K562 (cell line): ENCODE results near the gene BCL10. TPM values are rescaled to one million over a fixed set of nuclear protein-coding genes. Genes with fewer than 3 reads are reported as not detected.
A peak's percentile ranks its signal among the peaks of the same experiment; 100 is the strongest.

ENCODE experiments used
- ATAC-seq: fragments of 200-7000 bp; cut with Tn5 transposase; 3 replicates; pipeline ENCODE4 v1.9.1; 2020; ENCODE audit warnings: moderate library complexity
- BruUV-seq: library from RNA; stranded (reverse); fragments of 400-500 nt; replicated peaks from 2 replicates; lab custom pipeline; 2021; lab: Mats Ljungman, UMichigan
- CTCF ChIA-PET: fragments of 300-600 bp; formaldehyde crosslinking; extraction: SDS; loops from one replicate; lab custom pipeline; 2021; ENCODE audit warnings: low intra/inter-chr PET ratio; lab: Yijun Ruan, JAX
- POLR2A ChIA-PET: fragments of 300-600, 350-650 bp; sonication (Branson Sonifier 250); formaldehyde crosslinking; extraction: SDS; loops from one replicate; lab custom pipeline; 2021; ENCODE audit warnings: antibody characterized with exemption, inconsistent platforms; lab: Yijun Ruan, JAX
- DNase-seq, 4 experiments: peaks; one replicate each; pipeline versions ENCODE4 v3.0.0 to v3.0.0-alpha.2; 2011 to 2018; ENCODE audit warnings: low spot score in 3 of 4, mixed read lengths in 3 of 4; ENCODE audit errors: extremely low read depth in 1 of 4
- FAIRE-seq: peaks from 2 replicates; lab custom pipeline; 2011; peaks lifted over from hg19 to GRCh38; lab: Jason Lieb, UNC
- H2AFZ ChIP-seq: 2 replicates; pipeline ENCODE4 v1.6.0; 2011; ENCODE audit warnings: low read depth, low read length, control low read depth, inconsistent platforms
- H3K27ac ChIP-seq: fragments of 200-600 bp; 3 replicates; pipeline ENCODE4 v1.8.0; 2011; ENCODE audit warnings: low read depth, mild to moderate bottlenecking, control low read depth, inconsistent platforms, low read length, moderate library complexity, mixed read lengths; ENCODE audit errors: extremely low read depth
- H3K27me3 ChIP-seq, 2 experiments: fragments of 300-600 bp in 1 of 2; 2 replicates in 1 of 2; 3 replicates in 1 of 2; pipeline versions ENCODE4 v1.6.0 to v1.8.0; 2011; ENCODE audit warnings: inconsistent platforms in 2 of 2, low read length in 2 of 2, mild to moderate bottlenecking in 1 of 2, mixed read lengths in 1 of 2, moderate library complexity in 1 of 2; ENCODE audit not compliant: control insufficient read depth in 2 of 2, insufficient read depth in 2 of 2
- H3K36me3 ChIP-seq: fragments of 300-600 bp; 3 replicates; pipeline ENCODE4 v1.8.0; 2011; ENCODE audit warnings: mild to moderate bottlenecking, low read length, inconsistent platforms; ENCODE audit not compliant: control insufficient read depth, insufficient read depth
- H3K4me1 ChIP-seq, 2 experiments: fragments of 200-600 bp in 1 of 2; replicated peaks in 1 of 2; 2 replicates in 1 of 2; 3 replicates in 1 of 2; pipeline versions ENCODE4 v1.5.1 to v1.8.0; 2011; ENCODE audit warnings: inconsistent platforms in 2 of 2, low read length in 2 of 2, mild to moderate bottlenecking in 1 of 2, mixed read lengths in 1 of 2, moderate library complexity in 1 of 2; ENCODE audit not compliant: control insufficient read depth in 2 of 2, insufficient read depth in 2 of 2
- H3K4me2 ChIP-seq: 2 replicates; pipeline ENCODE4 v1.6.1; 2011; ENCODE audit warnings: low read length, control low read depth, inconsistent platforms, mixed read lengths; ENCODE audit not compliant: insufficient read depth
- H3K4me3 ChIP-seq: fragments of 200-600 bp; sonication (generic), shearing (Covaris generic); 2 replicates; pipeline ENCODE4 v1.5.1; 2016; ENCODE audit warnings: control low read depth, inconsistent platforms
- H3K79me2 ChIP-seq: fragments of 200-600 bp; 3 replicates; pipeline ENCODE4 v1.8.0; 2011; ENCODE audit warnings: low read length, inconsistent platforms; ENCODE audit not compliant: control insufficient read depth, insufficient read depth
- H3K9ac ChIP-seq, 2 experiments: 2 replicates each; pipeline versions ENCODE4 v1.6.0 to v1.6.1; 2011; ENCODE audit warnings: low read depth in 2 of 2, low read length in 2 of 2, control low read depth in 1 of 2, inconsistent platforms in 1 of 2, mild to moderate bottlenecking in 1 of 2, mixed read lengths in 1 of 2; ENCODE audit not compliant: insufficient read depth in 1 of 2
- H3K9me1 ChIP-seq: one replicate; pipeline ENCODE4 v1.6.0; 2011; ENCODE audit warnings: inconsistent platforms, mild to moderate bottlenecking, low read length, moderate library complexity; ENCODE audit not compliant: control insufficient read depth, insufficient read depth
- H3K9me3 ChIP-seq: replicated peaks from 2 replicates; pipeline ENCODE4 v1.5.1; 2011; ENCODE audit warnings: low read depth, low read length, inconsistent platforms; ENCODE audit not compliant: control insufficient read depth, insufficient read depth
- H4K20me1 ChIP-seq: replicated peaks from 2 replicates; pipeline ENCODE4 v1.6.1; 2011; ENCODE audit warnings: low read length, inconsistent platforms, mixed read lengths; ENCODE audit not compliant: control insufficient read depth, insufficient read depth
- BDP1 ChIP-seq: IDR thresholded peaks from 3 replicates; pipeline ENCODE4 v1.6.1; 2011; ENCODE audit not compliant: insufficient read length, insufficient read depth
- MCM2 ChIP-seq: fragments of 450-650 bp; IDR thresholded peaks from 2 replicates; pipeline ENCODE4 v1.6.1; 2017; ENCODE audit warnings: low read depth, mild to moderate bottlenecking
- NR2C1 ChIP-seq, 2 experiments: fragments of 450-650 bp; IDR thresholded peaks; 2 replicates each; pipeline ENCODE4 v1.6.1; 2017; ENCODE audit warnings: mild to moderate bottlenecking in 2 of 2, antibody characterized with exemption in 1 of 2, inconsistent platforms in 1 of 2, missing compliant biosample characterization in 1 of 2, missing genetic modification characterization in 1 of 2
- PCBP2 ChIP-seq: fragments of 200-400 bp; formaldehyde crosslinking; IDR thresholded peaks from 2 replicates; pipeline ENCODE4 v1.6.1; 2018; ENCODE audit warnings: low read length, low read depth, mild to moderate bottlenecking, moderate library complexity; ENCODE audit not compliant: poor library complexity, severe bottlenecking
- RAD21 ChIP-seq, 2 experiments: fragments of 250-450 bp in 1 of 2; fragments of 450-650 bp in 1 of 2; sonication (Bioruptor Pico) in 1 of 2; formaldehyde crosslinking in 1 of 2; IDR thresholded peaks in 1 of 2; conservative IDR thresholded peaks in 1 of 2; 2 replicates each; pipeline versions ENCODE4 v1.4.0 to v1.8.0; 2020 to 2022; ENCODE audit warnings: mild to moderate bottlenecking in 2 of 2, moderate library complexity in 1 of 2
- RBM22 ChIP-seq: fragments of 200-400 bp; formaldehyde crosslinking; IDR thresholded peaks from 2 replicates; pipeline ENCODE4 v1.6.1; 2018; ENCODE audit warnings: low read length, low read depth; ENCODE audit not compliant: poor library complexity, severe bottlenecking
- SP1 ChIP-seq: sonication (generic); formaldehyde crosslinking; IDR thresholded peaks from 2 replicates; pipeline ENCODE4 v1.8.1; 2022; ENCODE audit warnings: mild to moderate bottlenecking, missing genetic modification reagents
- TRIM24 ChIP-seq, 2 experiments: fragments of 450-650 bp; IDR thresholded peaks; 2 replicates each; pipeline ENCODE4 v1.6.1; 2016
- USF2 ChIP-seq: sonication (generic); formaldehyde crosslinking; IDR thresholded peaks from 2 replicates; pipeline ENCODE4 v1.5.0; 2020; ENCODE audit warnings: missing genetic modification reagents
- ZFPM2 ChIP-seq: fragments of 250-450 bp; sonication (Bioruptor Pico); IDR thresholded peaks from 2 replicates; pipeline ENCODE4 v1.5.1; 2022; ENCODE audit warnings: mild to moderate bottlenecking
- WGBS: fragments of 100-300 bp; shearing (Covaris generic); methylation state at CpG from one replicate; pipeline ENCODE4 v1.1.6; 2016; ENCODE audit warnings: low coverage, mixed read lengths; ENCODE audit not compliant: insufficient coverage; ENCODE audit errors: missing lambda C conversion rate; 5-methylcytosine and 5-hydroxymethylcytosine counted together
- in situ Hi-C: fragments of 300-500 bp; cut with MboI; formaldehyde crosslinking; loops from 4 replicates; pipeline ENCODE4 v1.15.0; 2018; ENCODE audit warnings: inconsistent platforms, mixed read lengths
- intact Hi-C: fragments of 100-400 bp; cut with micrococcal nuclease; formaldehyde crosslinking; loops from 2 replicates; pipeline ENCODE4 v1.14.2; 2022
- polyA plus RNA-seq, 8 experiments: library from polyadenylated mRNA; depleted of rRNA in 4 of 8; stranded (reverse) in 5 of 8; unstranded in 3 of 8; fragments of >200 nt; fragmentation: Nextera tagmentation in 2 of 8; fragmentation: Illumina TruSeq in 1 of 8; extraction: Ambion mirVana in 2 of 8; extraction: Trizol in 1 of 8; gene quantifications; 2 replicates each; pipeline versions ENCODE4 v1.2.1 to v1.2.3, GENCODE V29; 2011 to 2014; ENCODE audit warnings: inconsistent platforms in 1 of 8, missing spikeins in 1 of 8
- total RNA-seq, 7 experiments: library from RNA; depleted of rRNA in 6 of 7; stranded (reverse); fragments of >200 nt in 6 of 7; fragmentation: Illumina TruSeq in 2 of 7; extraction: Trizol in 2 of 7; gene quantifications; 2 replicates each; pipeline versions ENCODE4 v1.2.1 to v1.2.3, GENCODE V29; 2011 to 2021; ENCODE audit warnings: low replicate concordance in 1 of 7
- TF ChIP-seq, protein P1 (sequence below): fragments of 450-650 bp; IDR thresholded peaks from 2 replicates; pipeline ENCODE4 v1.6.1; 2016; ENCODE audit warnings: mild to moderate bottlenecking

Gene BCL10
- total and polyA plus RNA-seq, 9 of the 15 experiments (the other 6 are each of a cell fraction or from before 2014, with no cell fraction given), result 8.0 to 19.4 (median 12.3) TPM

DNA sequence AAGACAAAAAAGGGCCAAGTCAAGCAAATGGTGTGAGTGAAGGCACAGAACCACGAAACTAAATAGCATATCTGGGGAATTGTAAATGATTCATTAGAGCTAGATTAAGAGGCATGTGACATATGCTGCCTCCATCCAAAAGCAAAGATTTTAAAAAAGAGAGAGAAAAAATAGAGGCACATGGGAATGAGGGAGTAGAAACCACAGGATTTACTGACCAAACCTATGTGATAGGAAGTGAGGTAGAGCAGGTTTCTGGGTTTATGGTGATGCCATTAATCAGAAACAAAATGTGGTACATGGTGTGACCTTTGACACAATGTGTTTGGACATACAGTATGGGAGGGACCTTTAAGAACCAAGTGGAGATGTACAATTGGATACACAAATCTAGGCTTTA, 30.5 kb downstream of the BCL10 start:
- 73% methylated on average over 1 of the region's 1 CpG for WGBS
- H3K4me2 ChIP-seq, result no peak overlapping the region
- no peaks in the 10 kb centered on the region for H4K20me1 ChIP-seq
- H3K9me3 ChIP-seq, result peaks cover 2% of the 10 kb centered on the region; the same call in 1 of the 2 replicates
- H3K9ac ChIP-seq, result no peak overlapping the region
- no peaks in the 10 kb centered on the region for H3K79me2 ChIP-seq
- ATAC-seq, result no peak
- H3K4me1 ChIP-seq, result peaks cover 0 to 24% of the 10 kb centered on the region in 2 experiments; a peak in 4 of 5 replicates
- intact Hi-C loops (no loop called here), in situ Hi-C loops (no loop called here)
- H2AFZ ChIP-seq, result peak overlapping the region; percentile 93
- no peaks in the 10 kb centered on the region for H3K9me1 ChIP-seq
- no TSS peak for BruUV-seq
- ChIA-PET CTCF (no interaction called here), POLR2A (interaction anchor here (2.5 kb wide), 1 partner anchor 8 kb away, joined by 13 read pairs; no protein-coding TSS in a partner anchor)
- H3K36me3 ChIP-seq, result no peaks in the 10 kb centered on the region; the same call in 2 of the 3 replicates
- DNase-seq, result no peak
- TF ChIP-seq NR2C1 (IDR thresholded peaks at IDR 0.05) (no peak), NR2C1 (tag; IDR thresholded peaks at IDR 0.05) (peak; percentile 18; the same call in 1 of the 2 replicates), USF2 (no peak)
- no peaks in the 10 kb centered on the region for H3K27me3 ChIP-seq
- no peak overlapping the region for H3K27ac ChIP-seq
- H3K4me3 ChIP-seq, result no peak overlapping the region
- no peak for FAIRE-seq

- Histone ChIP-seq H3K36me3 (no peaks in the 10 kb centered on the region; the same call in 2 of the 3 replicates), H3K27ac (no peak overlapping the region), H3K9me3 (peaks cover 2% of the 10 kb centered on the region; the same call in 1 of the 2 replicates), H3K79me2 (no peaks in the 10 kb centered on the region), H4K20me1 (no peaks in the 10 kb centered on the region), H3K9me1 (no peaks in the 10 kb centered on the region), H3K4me3 (no peak overlapping the region), H3K4me1 (peaks cover 0 to 24% of the 10 kb centered on the region in 2 experiments; a peak in 4 of 5 replicates), H2AFZ (peak overlapping the region; percentile 93), H3K27me3 (no peaks in the 10 kb centered on the region), H3K9ac (no peak overlapping the region), H3K4me2 (no peak overlapping the region)
- intact Hi-C loops, result no loop called here
- in situ Hi-C loops, result no loop called here
- no TSS peak for BruUV-seq
- POLR2A ChIA-PET, result interaction anchor here (0.7 to 2.5 kb wide), 3 partner anchors 8 to 20 kb away, joined by 3 to 13 read pairs (median 3); no protein-coding TSS in a partner anchor
- 92% methylated on average over 1 of the region's 1 CpG for WGBS
- FAIRE-seq (no peak), DNase-seq (no peak), ATAC-seq (no peak)
- CTCF ChIA-PET, result no interaction called here
- TF ChIP-seq MCM2, result no peak
- no peak for TF ChIP-seq RBM22
- TF ChIP-seq SP1 (CRISPR knock-in tag), result no peak
- no peak for TF ChIP-seq PCBP2
- TF ChIP-seq RAD21 (CRISPR knock-in tag; conservative IDR thresholded peaks at IDR 0.05 in 1 of 2, IDR thresholded peaks at IDR 0.05 in 1 of 2), result no peak
- TF ChIP-seq ZFPM2, result no peak
- no peak for TF ChIP-seq BDP1
- no peak for TF ChIP-seq TRIM24 (IDR thresholded peaks at IDR 0.05)
- TF ChIP-seq, protein P1, sequence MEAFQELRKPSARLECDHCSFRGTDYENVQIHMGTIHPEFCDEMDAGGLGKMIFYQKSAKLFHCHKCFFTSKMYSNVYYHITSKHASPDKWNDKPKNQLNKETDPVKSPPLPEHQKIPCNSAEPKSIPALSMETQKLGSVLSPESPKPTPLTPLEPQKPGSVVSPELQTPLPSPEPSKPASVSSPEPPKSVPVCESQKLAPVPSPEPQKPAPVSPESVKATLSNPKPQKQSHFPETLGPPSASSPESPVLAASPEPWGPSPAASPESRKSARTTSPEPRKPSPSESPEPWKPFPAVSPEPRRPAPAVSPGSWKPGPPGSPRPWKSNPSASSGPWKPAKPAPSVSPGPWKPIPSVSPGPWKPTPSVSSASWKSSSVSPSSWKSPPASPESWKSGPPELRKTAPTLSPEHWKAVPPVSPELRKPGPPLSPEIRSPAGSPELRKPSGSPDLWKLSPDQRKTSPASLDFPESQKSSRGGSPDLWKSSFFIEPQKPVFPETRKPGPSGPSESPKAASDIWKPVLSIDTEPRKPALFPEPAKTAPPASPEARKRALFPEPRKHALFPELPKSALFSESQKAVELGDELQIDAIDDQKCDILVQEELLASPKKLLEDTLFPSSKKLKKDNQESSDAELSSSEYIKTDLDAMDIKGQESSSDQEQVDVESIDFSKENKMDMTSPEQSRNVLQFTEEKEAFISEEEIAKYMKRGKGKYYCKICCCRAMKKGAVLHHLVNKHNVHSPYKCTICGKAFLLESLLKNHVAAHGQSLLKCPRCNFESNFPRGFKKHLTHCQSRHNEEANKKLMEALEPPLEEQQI, result no peak
Observed at GRCh38 chr1:85245456-85245855, 31.0 kb downstream of the BCL10 start.
